Duodenal mucosa (tissue), 2 donors: ENCODE measurements around the gene UBTF.
A peak's percentile ranks its signal among the peaks of the same experiment; 100 is the strongest.

Experiments
- H3K27ac ChIP-seq: one replicate; pipeline ENCODE4 v1.7.0; 2013; ENCODE audit warnings: low read depth, low read length
- H3K27me3 ChIP-seq, 2 donors: one replicate each; pipeline ENCODE4 v1.7.0; 2013; ENCODE audit warnings: low read length in 2 of 2, control low read depth in 1 of 2; ENCODE audit not compliant: insufficient read depth in 2 of 2, control insufficient read depth in 1 of 2
- H3K36me3 ChIP-seq, 2 donors: one replicate each; pipeline ENCODE4 v1.7.0; 2013; ENCODE audit warnings: low read length in 2 of 2, control low read depth in 1 of 2; ENCODE audit not compliant: insufficient read depth in 2 of 2, control insufficient read depth in 1 of 2
- H3K4me1 ChIP-seq, 2 donors: one replicate each; pipeline ENCODE4 v1.7.0; 2013; ENCODE audit warnings: low read length in 2 of 2, control low read depth in 1 of 2; ENCODE audit not compliant: insufficient read depth in 2 of 2, control insufficient read depth in 1 of 2
- H3K4me3 ChIP-seq, 2 donors: one replicate each; pipeline ENCODE4 v1.7.0; 2013; ENCODE audit warnings: low read length in 2 of 2, low read depth in 1 of 2
- H3K9ac ChIP-seq, 2 donors: one replicate each; pipeline ENCODE4 v1.7.0; 2013; ENCODE audit warnings: low read length in 2 of 2, low read depth in 1 of 2
- H3K9me3 ChIP-seq, 2 donors: one replicate each; pipeline ENCODE4 v1.7.0; 2013; ENCODE audit warnings: low read length in 2 of 2, control low read depth in 1 of 2; ENCODE audit not compliant: control insufficient read depth in 1 of 2

Gene UBTF

GRCh38 chr17:44197107-44197506, 22.4 kb downstream of the UBTF start:
- no peaks in the 10 kb centered on the region for H3K27me3 ChIP-seq
- peak overlapping the region in 1 of 2 donors; percentile 89 for H3K9ac ChIP-seq
- peaks cover 23 to 27% of the 10 kb centered on the region in 2 donors for H3K4me1 ChIP-seq
- peaks cover 28 to 38% of the 10 kb centered on the region in 2 donors for H3K36me3 ChIP-seq
- no peak overlapping the region for H3K4me3 ChIP-seq
- no peak overlapping the region for H3K27ac ChIP-seq
- no peaks in the 10 kb centered on the region for H3K9me3 ChIP-seq

- no peak overlapping the region for H3K9ac ChIP-seq
- peaks cover 26% of the 10 kb centered on the region in 2 donors for H3K4me1 ChIP-seq
- no peaks in the 10 kb centered on the region for H3K9me3 ChIP-seq
- no peaks in the 10 kb centered on the region for H3K27me3 ChIP-seq
- peaks cover 41 to 57% of the 10 kb centered on the region in 2 donors for H3K36me3 ChIP-seq
- no peak overlapping the region for H3K27ac ChIP-seq
- H3K4me3 ChIP-seq, result no peak overlapping the region
Observed at GRCh38 chr17:44193326-44194084, 26.0 kb downstream of the UBTF start.

GRCh38 chr17:44192750-44193149, 26.7 kb downstream of the UBTF start:
- no peak overlapping the region for H3K27ac ChIP-seq
- H3K27me3 ChIP-seq, result no peaks in the 10 kb centered on the region
- no peaks in the 10 kb centered on the region for H3K9me3 ChIP-seq
- H3K4me3 ChIP-seq, result no peak overlapping the region
- H3K36me3 ChIP-seq, result peaks cover 41 to 57% of the 10 kb centered on the region in 2 donors
- peaks cover 26% of the 10 kb centered on the region in 2 donors for H3K4me1 ChIP-seq
- peak overlapping the region in 1 of 2 donors; percentile 24 for H3K9ac ChIP-seq

GRCh38 chr17:44191941-44192496, 27.5 kb downstream of the UBTF start:
- H3K9me3 ChIP-seq, result no peaks in the 10 kb centered on the region
- peaks cover 26 to 28% of the 10 kb centered on the region in 2 donors for H3K4me1 ChIP-seq
- H3K9ac ChIP-seq, result peak overlapping the region in 1 of 2 donors; percentile 24
- H3K4me3 ChIP-seq, result no peak overlapping the region
- no peaks in the 10 kb centered on the region for H3K27me3 ChIP-seq
- no peak overlapping the region for H3K27ac ChIP-seq
- peaks cover 34 to 52% of the 10 kb centered on the region in 2 donors for H3K36me3 ChIP-seq

GRCh38 chr17:44191369-44191768, 28.1 kb downstream of the UBTF start:
- no peak overlapping the region for H3K27ac ChIP-seq
- peaks cover 32 to 45% of the 10 kb centered on the region in 2 donors for H3K36me3 ChIP-seq

GRCh38 chr17:44190481-44190880, 29.0 kb downstream of the UBTF start:
- Histone ChIP-seq H3K27ac (no peak overlapping the region), H3K9me3 (no peaks in the 10 kb centered on the region), H3K4me1 (peaks cover 26 to 32% of the 10 kb centered on the region in 2 donors), H3K36me3 (peaks cover 30 to 41% of the 10 kb centered on the region in 2 donors), H3K4me3 (no peak overlapping the region), H3K9ac (no peak overlapping the region), H3K27me3 (no peaks in the 10 kb centered on the region)

More at GRCh38 chr17:44191369-44191768, 28.1 kb downstream of the UBTF start:
- Histone ChIP-seq H3K9me3 (no peaks in the 10 kb centered on the region), H3K4me1 (peaks cover 26 to 28% of the 10 kb centered on the region in 2 donors), H3K9ac (no peak overlapping the region), H3K27me3 (no peaks in the 10 kb centered on the region), H3K4me3 (no peak overlapping the region)

GRCh38 chr17:44188576-44189403, 30.7 kb downstream of the UBTF start:
- Histone ChIP-seq H3K27ac (no peak overlapping the region), H3K27me3 (no peaks in the 10 kb centered on the region), H3K4me3 (no peak overlapping the region), H3K9me3 (no peaks in the 10 kb centered on the region), H3K4me1 (peaks cover 26 to 38% of the 10 kb centered on the region in 2 donors), H3K9ac (no peak overlapping the region), H3K36me3 (peaks cover 13 to 24% of the 10 kb centered on the region in 2 donors)

- H3K9ac ChIP-seq, result peak overlapping the region; percentile 97 to 99
- peaks cover 13 to 21% of the 10 kb centered on the region in 2 donors for H3K36me3 ChIP-seq
- peaks cover 16 to 31% of the 10 kb centered on the region in 2 donors for H3K4me1 ChIP-seq
- H3K27me3 ChIP-seq, result no peaks in the 10 kb centered on the region
- no peaks in the 10 kb centered on the region for H3K9me3 ChIP-seq
- peak overlapping the region; percentile 91 for H3K27ac ChIP-seq
- peak overlapping the region; percentile 89 to 95 for H3K4me3 ChIP-seq
Observed at GRCh38 chr17:44187131-44187899, 32.2 kb downstream of the UBTF start.

- Histone ChIP-seq H3K27me3 (no peaks in the 10 kb centered on the region), H3K36me3 (peaks cover 13 to 29% of the 10 kb centered on the region in 2 donors), H3K9me3 (no peaks in the 10 kb centered on the region)
Observed at GRCh38 chr17:44186307-44187130, 33.0 kb downstream of the UBTF start, which contains the start of gene TMUB2. TSS of gene TMUB2 (plus strand) at chr17:44186972. CDS start at chr17:44187709, 737 bp downstream.

More at GRCh38 chr17:44186307-44187130, 33.0 kb downstream of the UBTF start, which contains the start of gene TMUB2:
- H3K4me1 ChIP-seq, result peaks cover 13 to 26% of the 10 kb centered on the region in 2 donors
- H3K27ac ChIP-seq, result peak within 1 kb of the TSS; percentile 91
- peak within 1 kb of the TSS; percentile 90 to 95 for H3K4me3 ChIP-seq
- H3K9ac ChIP-seq, result peak within 1 kb of the TSS; percentile 97 to 99
